ENCODE measurements around the gene RANBP1. TPM values are rescaled to one million over a fixed set of nuclear protein-coding genes. Genes with fewer than 3 reads are reported as not detected.

Gene RANBP1
- total RNA-seq, 1 experiment from 2014 or later: 168 TPM

DNA sequence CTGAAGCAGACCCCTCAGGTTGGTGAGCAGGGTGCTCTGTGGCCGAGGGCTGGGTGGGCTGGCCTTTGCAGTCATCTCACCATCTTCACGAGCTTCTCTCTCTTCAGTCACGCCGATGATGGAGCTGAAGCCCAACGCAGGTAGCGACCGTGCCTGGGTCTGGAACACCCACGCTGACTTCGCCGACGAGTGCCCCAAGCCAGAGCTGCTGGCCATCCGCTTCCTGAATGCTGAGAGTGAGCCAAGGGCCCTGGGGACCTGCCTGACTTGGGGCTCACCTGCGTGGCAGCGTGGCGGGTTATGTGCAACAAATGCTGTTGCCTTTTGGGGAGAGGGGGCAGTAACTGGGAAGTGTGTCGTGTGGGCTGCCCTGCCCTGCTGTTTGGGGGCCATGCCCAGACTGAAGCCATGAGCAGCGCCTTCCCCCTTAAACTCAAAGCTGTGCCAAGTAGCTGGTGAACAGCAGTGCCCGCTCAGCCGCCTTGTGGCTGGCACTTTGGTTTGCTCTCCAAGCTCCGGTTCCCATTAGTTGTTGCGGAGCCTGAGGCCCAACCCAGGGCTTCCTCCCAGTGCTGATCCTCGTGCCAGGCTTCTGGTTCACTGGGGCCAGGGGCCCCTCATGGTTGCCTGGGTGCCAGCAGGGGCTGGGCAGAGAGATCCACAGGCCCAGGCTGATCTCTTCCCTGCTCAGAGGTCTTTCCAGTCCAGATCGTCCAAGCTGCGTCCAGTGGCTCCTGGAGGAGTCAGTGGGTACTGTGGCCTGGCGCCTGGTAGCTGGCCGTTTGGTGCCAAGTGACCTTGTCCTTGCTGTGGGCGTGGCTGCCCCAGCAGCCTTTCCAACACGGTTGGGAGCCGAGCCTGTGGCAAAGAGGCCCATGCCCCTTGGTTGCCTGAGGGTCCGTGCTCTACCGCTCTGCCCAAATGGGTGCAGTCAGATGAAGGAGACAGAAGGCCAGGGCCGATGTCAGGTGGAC, 9.6 kb downstream of the RANBP1 start:
- Histone ChIP-seq H3K27ac (no peak overlapping the region), H3K4me3 (no peak overlapping the region), H3K4me1 (replicated peaks; ENCODE audit: insufficient read depth) (no peaks in the 10 kb centered on the region), H4K20me1 (ENCODE audit: insufficient read depth) (no peaks in the 10 kb centered on the region), H3K79me2 (ENCODE audit: low read depth) (peaks cover 17% of the 10 kb centered on the region), H3K4me2 (no peak overlapping the region), H3F3A (ENCODE audit: insufficient read depth, low read depth) (peaks cover 5% of the 10 kb centered on the region; the same call in 1 of the 2 replicates), H2AFZ (no peak overlapping the region), H3K9me3 (ENCODE audit: insufficient read depth, low read depth) (no peaks in the 10 kb centered on the region), H3K27me3 (ENCODE audit: insufficient read depth, low read depth) (no peaks in the 10 kb centered on the region), H3K9me2 (ENCODE audit: insufficient read depth) (no peaks in the 10 kb centered on the region), H3K36me3 (ENCODE audit: low read depth) (no peaks in the 10 kb centered on the region)
- POLR2A ChIA-PET (ENCODE audit: unreplicated experiment): interaction anchor here (0.6 kb wide), 1 partner anchor 1127 kb away, joined by 4 read pairs; no protein-coding TSS in a partner anchor
- CTCF ChIA-PET: no interaction called here
- DNase-seq: no peak
- TF ChIP-seq EZH2 (IDR thresholded peaks at IDR 0.05; ENCODE audit: low read depth): no peak
- TF ChIP-seq, protein P1, sequence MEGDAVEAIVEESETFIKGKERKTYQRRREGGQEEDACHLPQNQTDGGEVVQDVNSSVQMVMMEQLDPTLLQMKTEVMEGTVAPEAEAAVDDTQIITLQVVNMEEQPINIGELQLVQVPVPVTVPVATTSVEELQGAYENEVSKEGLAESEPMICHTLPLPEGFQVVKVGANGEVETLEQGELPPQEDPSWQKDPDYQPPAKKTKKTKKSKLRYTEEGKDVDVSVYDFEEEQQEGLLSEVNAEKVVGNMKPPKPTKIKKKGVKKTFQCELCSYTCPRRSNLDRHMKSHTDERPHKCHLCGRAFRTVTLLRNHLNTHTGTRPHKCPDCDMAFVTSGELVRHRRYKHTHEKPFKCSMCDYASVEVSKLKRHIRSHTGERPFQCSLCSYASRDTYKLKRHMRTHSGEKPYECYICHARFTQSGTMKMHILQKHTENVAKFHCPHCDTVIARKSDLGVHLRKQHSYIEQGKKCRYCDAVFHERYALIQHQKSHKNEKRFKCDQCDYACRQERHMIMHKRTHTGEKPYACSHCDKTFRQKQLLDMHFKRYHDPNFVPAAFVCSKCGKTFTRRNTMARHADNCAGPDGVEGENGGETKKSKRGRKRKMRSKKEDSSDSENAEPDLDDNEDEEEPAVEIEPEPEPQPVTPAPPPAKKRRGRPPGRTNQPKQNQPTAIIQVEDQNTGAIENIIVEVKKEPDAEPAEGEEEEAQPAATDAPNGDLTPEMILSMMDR (conservative IDR thresholded peaks at IDR 0.05): no peak
- BruUV-seq (replicated peaks): no TSS peak
- intact Hi-C loops (cut with micrococcal nuclease; ENCODE audit: unreplicated experiment): no loop called here

DNA sequence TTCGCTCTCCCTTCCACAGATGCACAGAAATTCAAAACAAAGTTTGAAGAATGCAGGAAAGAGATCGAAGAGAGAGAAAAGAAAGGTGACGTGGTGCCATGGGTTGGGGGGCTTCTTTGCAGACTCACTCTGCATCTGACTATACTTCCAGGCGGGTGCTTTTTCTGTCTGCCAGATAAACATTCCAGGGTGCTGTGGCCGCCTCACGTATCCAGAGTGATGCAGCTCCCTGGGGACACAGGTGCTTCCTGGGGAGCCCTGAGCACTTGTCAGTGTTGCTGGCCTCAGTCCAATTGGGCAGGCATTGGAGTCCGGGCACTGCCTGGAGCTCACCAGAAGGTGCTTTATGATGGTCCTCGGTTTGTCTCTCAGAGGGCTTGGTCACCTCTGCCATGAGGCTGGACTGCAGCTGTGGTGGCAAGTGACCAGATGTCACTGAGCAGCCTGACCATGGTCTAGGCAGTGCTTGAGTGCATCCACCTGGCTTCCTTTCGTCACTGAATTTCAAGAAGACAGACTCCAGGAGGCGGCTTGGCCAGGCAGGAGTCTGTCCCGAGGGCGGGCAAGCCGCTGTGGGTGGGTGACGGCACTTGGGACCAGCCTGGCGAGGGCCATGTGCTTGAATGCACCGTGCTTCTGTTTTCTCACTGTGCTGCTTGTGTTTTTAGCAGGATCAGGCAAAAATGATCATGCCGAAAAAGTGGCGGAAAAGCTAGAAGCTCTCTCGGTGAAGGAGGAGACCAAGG, 10.6 kb downstream of the RANBP1 start:
- H3K79me2 ChIP-seq (ENCODE audit: low read depth): peaks cover 7% of the 10 kb centered on the region; the same call in 1 of the 2 replicates
- H3K27ac ChIP-seq: no peak overlapping the region
- TF ChIP-seq EZH2 (IDR thresholded peaks at IDR 0.05; ENCODE audit: low read depth): no peak
- TF ChIP-seq, protein P1 (conservative IDR thresholded peaks at IDR 0.05): no peak
- no peak overlapping the region for H3K4me3 ChIP-seq
- no peaks in the 10 kb centered on the region for H3K27me3 ChIP-seq (ENCODE audit: insufficient read depth, low read depth)
- H3K4me2 ChIP-seq: no peak overlapping the region
- H3K4me1 ChIP-seq (replicated peaks; ENCODE audit: insufficient read depth): no peaks in the 10 kb centered on the region
- no peaks in the 10 kb centered on the region for H3K36me3 ChIP-seq (ENCODE audit: low read depth)
- H3K9me2 ChIP-seq (ENCODE audit: insufficient read depth): no peaks in the 10 kb centered on the region
- no peaks in the 10 kb centered on the region for H4K20me1 ChIP-seq (ENCODE audit: insufficient read depth)
- intact Hi-C loops (cut with micrococcal nuclease; ENCODE audit: unreplicated experiment): no loop called here
- BruUV-seq (replicated peaks): no TSS peak
- peaks cover 8% of the 10 kb centered on the region; the same call in 1 of the 2 replicates for H3F3A ChIP-seq (ENCODE audit: insufficient read depth, low read depth)
- H3K9me3 ChIP-seq (ENCODE audit: insufficient read depth, low read depth): no peaks in the 10 kb centered on the region
- no peak for DNase-seq
- CTCF ChIA-PET: no interaction called here
- POLR2A ChIA-PET (ENCODE audit: unreplicated experiment): no interaction called here
- no peak overlapping the region for H2AFZ ChIP-seq

DNA sequence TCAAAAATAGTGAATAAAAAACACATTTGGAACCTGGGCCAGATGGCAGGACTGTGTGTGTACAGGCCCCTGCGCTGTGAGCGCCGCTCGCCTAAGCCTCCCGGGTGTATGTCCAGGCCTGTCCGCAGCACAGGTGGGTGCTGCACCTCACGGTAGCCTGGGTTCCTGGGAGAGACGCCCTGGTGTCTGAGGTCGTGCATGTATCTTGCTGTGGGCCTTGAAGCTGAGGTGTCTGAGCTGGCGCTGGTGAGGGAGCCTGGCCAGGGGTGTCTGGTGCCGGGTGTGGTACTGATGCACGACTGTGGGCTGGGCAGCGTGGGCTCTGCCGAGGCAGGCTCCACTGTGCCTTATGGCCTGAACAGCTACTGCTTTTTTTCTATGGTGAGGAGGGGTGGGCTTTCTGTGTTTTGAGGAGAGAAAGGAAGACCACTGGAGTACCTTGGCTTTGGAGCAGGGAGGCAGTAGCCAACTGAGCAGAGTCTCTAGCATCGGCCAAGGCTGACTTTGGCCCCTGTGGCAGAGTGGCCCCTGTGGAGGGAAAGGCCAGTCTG, 11.5 kb downstream of the RANBP1 start:
- no peak overlapping the region for H3K4me2 ChIP-seq
- H3K9me2 ChIP-seq (ENCODE audit: insufficient read depth): no peaks in the 10 kb centered on the region
- H3K4me3 ChIP-seq: no peak overlapping the region
- intact Hi-C loops (cut with micrococcal nuclease; ENCODE audit: unreplicated experiment): no loop called here
- H3K27me3 ChIP-seq (ENCODE audit: insufficient read depth, low read depth): no peaks in the 10 kb centered on the region
- H3F3A ChIP-seq (ENCODE audit: insufficient read depth, low read depth): peaks cover 8% of the 10 kb centered on the region; the same call in 1 of the 2 replicates
- H2AFZ ChIP-seq: no peak overlapping the region
- no TSS peak for BruUV-seq (replicated peaks)
- ChIA-PET POLR2A (ENCODE audit: unreplicated experiment) (interaction anchor here (0.5 kb wide), 1 partner anchor 26 kb away, joined by 4 read pairs; no protein-coding TSS in a partner anchor), CTCF (no interaction called here)
- no peaks in the 10 kb centered on the region for H3K36me3 ChIP-seq (ENCODE audit: low read depth)
- peaks cover under 1% of the 10 kb centered on the region; the same call in 1 of the 2 replicates for H3K79me2 ChIP-seq (ENCODE audit: low read depth)
- H3K27ac ChIP-seq: no peak overlapping the region
- DNase-seq: no peak
- no peaks in the 10 kb centered on the region for H4K20me1 ChIP-seq (ENCODE audit: insufficient read depth)
- no peaks in the 10 kb centered on the region for H3K4me1 ChIP-seq (replicated peaks; ENCODE audit: insufficient read depth)
- H3K9me3 ChIP-seq (ENCODE audit: insufficient read depth, low read depth): no peaks in the 10 kb centered on the region
- TF ChIP-seq, protein P1 (conservative IDR thresholded peaks at IDR 0.05): no peak
- TF ChIP-seq EZH2 (IDR thresholded peaks at IDR 0.05; ENCODE audit: low read depth): no peak
